T-cell (primary cell): Measurements from ENCODE around the gene C14orf132. TPM values are rescaled to one million over a fixed set of nuclear protein-coding genes. Genes with fewer than 3 reads are reported as not detected.

ENCODE experiments used
- ATAC-seq, 4 experiments: fragments of 200-7000 bp in 3 of 4; fragments of 150-1000 bp in 1 of 4; cut with Tn5 transposase; replicated peaks in 1 of 4; 1 replicate in 3 of 4; 2 replicates in 1 of 4; pipeline ENCODE4 v1.10.0; 2021; ENCODE audit warnings: moderate library complexity in 3 of 4, mild to moderate bottlenecking in 2 of 4, moderate number of reproducible peaks in 1 of 4
- CTCF ChIA-PET, 2 donors: fragments of 300-600 bp; sonication (Branson Sonifier 250); formaldehyde crosslinking; loops; one replicate each; lab custom pipeline; 2022; ENCODE audit warnings: antibody characterized with exemption in 2 of 2; lab: Charles Lee
- POLR2A ChIA-PET, 2 donors: fragments of 300-600 bp; sonication (Branson Sonifier 250); formaldehyde crosslinking; loops; one replicate each; lab custom pipeline; 2022; ENCODE audit warnings: antibody characterized with exemption in 2 of 2; lab: Charles Lee
- DNase-seq, 35 experiments: peaks; one replicate each; pipeline versions ENCODE4 v3.0.0 to v3.0.0-alpha.2; 2013 to 2023
- H3K27ac ChIP-seq: one replicate; pipeline ENCODE4 v1.5.1; 2013; ENCODE audit warnings: low read length
- H3K27me3 ChIP-seq, 2 experiments: replicated peaks in 1 of 2; 1 replicate in 1 of 2; 2 replicates in 1 of 2; pipeline versions ENCODE4 v1.6.1 to v1.7.0; 2013; ENCODE audit warnings: low read length in 1 of 2, mixed read lengths in 1 of 2; ENCODE audit not compliant: control insufficient read depth in 2 of 2, insufficient read depth in 2 of 2; ENCODE audit errors: extremely low read depth in 1 of 2
- H3K36me3 ChIP-seq, 2 donors: 1 replicate in 1 of 2; 2 replicates in 1 of 2; pipeline versions ENCODE4 v1.6.1 to v1.7.0; 2013; ENCODE audit warnings: low read length in 1 of 2; ENCODE audit not compliant: control insufficient read depth in 2 of 2, insufficient read depth in 1 of 2; ENCODE audit errors: extremely low read depth in 1 of 2
- H3K4me1 ChIP-seq, 2 experiments: 1 replicate in 1 of 2; 2 replicates in 1 of 2; pipeline versions ENCODE4 v1.6.1 to v1.7.0; 2013; ENCODE audit warnings: low read length in 2 of 2, mixed read lengths in 1 of 2; ENCODE audit not compliant: insufficient read depth in 2 of 2, control insufficient read depth in 1 of 2; ENCODE audit errors: extremely low read depth in 1 of 2
- H3K4me3 ChIP-seq, 2 donors: 1 replicate in 1 of 2; 2 replicates in 1 of 2; pipeline versions ENCODE4 v1.5.1 to v1.7.0; 2013; ENCODE audit warnings: mild to moderate bottlenecking in 2 of 2, low read length in 1 of 2, moderate library complexity in 1 of 2; ENCODE audit not compliant: control insufficient read depth in 1 of 2; ENCODE audit errors: extremely low read depth in 1 of 2
- H3K9me3 ChIP-seq: 2 replicates; pipeline ENCODE4 v1.7.0; 2013
- H3K27ac Mint-ChIP-seq, 2 donors: one replicate each; pipeline ENCODE4 v1.8.0; 2020 to 2021; ENCODE audit warnings: mild to moderate bottlenecking in 2 of 2, mixed read lengths in 2 of 2
- H3K27me3 Mint-ChIP-seq, 2 donors: one replicate each; pipeline ENCODE4 v1.8.0; 2021 to 2022; ENCODE audit warnings: mixed read lengths in 2 of 2
- H3K36me3 Mint-ChIP-seq: one replicate; pipeline ENCODE4 v1.8.0; 2021; ENCODE audit warnings: mixed read lengths
- H3K4me1 Mint-ChIP-seq, 3 donors: one replicate each; pipeline ENCODE4 v1.8.0; 2020 to 2022; ENCODE audit warnings: mixed read lengths in 3 of 3, mild to moderate bottlenecking in 1 of 3
- H3K4me3 Mint-ChIP-seq, 3 donors: one replicate each; pipeline ENCODE4 v1.8.0; 2020 to 2022; ENCODE audit warnings: mild to moderate bottlenecking in 3 of 3, mixed read lengths in 3 of 3, moderate library complexity in 3 of 3
- H3K9me3 Mint-ChIP-seq, 3 donors: one replicate each; pipeline ENCODE4 v1.8.0; 2020 to 2022; ENCODE audit warnings: mixed read lengths in 3 of 3
- WGBS: methylation state at CpG from one replicate; pipeline ENCODE4 v1.1.5; 2013; ENCODE audit warnings: missing lambda C conversion rate; ENCODE audit not compliant: insufficient coverage; 5-methylcytosine and 5-hydroxymethylcytosine counted together
- total RNA-seq, 35 experiments: library from RNA in 6 of 35; stranded (reverse) in 6 of 35; fragments of 120-200 nt in 1 of 35; gene quantifications; one replicate each; pipeline versions ENCODE4 v1.2.1 to v1.2.4 and lab custom pipeline; 2013 to 2026

The C14orf132 gene
- total RNA-seq, 5 donors from 2014 or later (not counting 1 experiment from before 2014, with no cell fraction given): 3.5 to 8.4 (median 5.2) TPM

GRCh38 chr14:96056509-96057422, 17.6 kb downstream of the C14orf132 start:
- Mint-ChIP-seq H3K27ac (no peak overlapping the region), H3K27me3 (peaks cover 19 to 29% of the 10 kb centered on the region in 2 donors), H3K4me1 (no peaks in the 10 kb centered on the region), H3K9me3 (no peaks in the 10 kb centered on the region), H3K4me3 (no peak overlapping the region), H3K36me3 (peaks cover 2% of the 10 kb centered on the region)
- Histone ChIP-seq H3K4me1 (no peaks in the 10 kb centered on the region), H3K9me3 (no peaks in the 10 kb centered on the region), H3K27ac (no peak overlapping the region), H3K36me3 (no peaks in the 10 kb centered on the region), H3K4me3 (no peak overlapping the region), H3K27me3 (peaks cover 2 to 74% of the 10 kb centered on the region in 2 experiments)
- peak in 1 of 35 experiments; percentile 3 for DNase-seq
- 69% methylated on average over 6 of the region's 7 CpGs for WGBS
- no peak for ATAC-seq
- CTCF ChIA-PET: no interaction called here
- POLR2A ChIA-PET: no interaction called here

- peaks cover 26 to 36% of the 10 kb centered on the region in 2 donors for H3K27me3 Mint-ChIP-seq
- H3K4me1 Mint-ChIP-seq: no peaks in the 10 kb centered on the region
- H3K4me3 ChIP-seq: no peak overlapping the region
- H3K36me3 ChIP-seq: no peaks in the 10 kb centered on the region
- 72% methylated on average over 9 of the region's 9 CpGs for WGBS
- DNase-seq (no peak), ATAC-seq (no peak)
- H3K36me3 Mint-ChIP-seq: no peaks in the 10 kb centered on the region
- H3K27me3 ChIP-seq: peaks cover 4 to 64% of the 10 kb centered on the region in 2 experiments
- CTCF ChIA-PET: no interaction called here
- H3K4me1 ChIP-seq: no peaks in the 10 kb centered on the region
- H3K27ac Mint-ChIP-seq: no peak overlapping the region
- H3K27ac ChIP-seq: no peak overlapping the region
- no peaks in the 10 kb centered on the region for H3K9me3 Mint-ChIP-seq
- POLR2A ChIA-PET: no interaction called here
- H3K4me3 Mint-ChIP-seq: no peak overlapping the region
- H3K9me3 ChIP-seq: no peaks in the 10 kb centered on the region
Measured at GRCh38 chr14:96057738-96058137, 18.6 kb downstream of the C14orf132 start.

- Mint-ChIP-seq H3K4me3 (no peak overlapping the region), H3K4me1 (no peaks in the 10 kb centered on the region), H3K9me3 (no peaks in the 10 kb centered on the region), H3K27me3 (peaks cover 29 to 37% of the 10 kb centered on the region in 2 donors), H3K27ac (no peak overlapping the region), H3K36me3 (no peaks in the 10 kb centered on the region)
- Histone ChIP-seq H3K4me3 (no peak overlapping the region), H3K27ac (no peak overlapping the region), H3K4me1 (no peaks in the 10 kb centered on the region), H3K27me3 (peaks cover 4 to 60% of the 10 kb centered on the region in 2 experiments), H3K9me3 (no peaks in the 10 kb centered on the region), H3K36me3 (no peaks in the 10 kb centered on the region)
- ChIA-PET CTCF (no interaction called here), POLR2A (no interaction called here)
- no peak for ATAC-seq
- DNase-seq: no peak
- 62% methylated on average over 4 of the region's 5 CpGs for WGBS
Measured at GRCh38 chr14:96058576-96059200, 19.5 kb downstream of the C14orf132 start.

- Histone ChIP-seq H3K36me3 (no peaks in the 10 kb centered on the region), H3K9me3 (no peaks in the 10 kb centered on the region), H3K4me3 (no peak overlapping the region), H3K4me1 (no peaks in the 10 kb centered on the region), H3K27ac (no peak overlapping the region), H3K27me3 (peaks cover 4 to 54% of the 10 kb centered on the region in 2 experiments)
- POLR2A ChIA-PET: no interaction called here
- H3K27ac Mint-ChIP-seq: no peak overlapping the region
- H3K4me1 Mint-ChIP-seq: peaks cover 0 to 4% (median 0%) of the 10 kb centered on the region in 3 donors
- DNase-seq (no peak), ATAC-seq (no peak)
- peaks cover 27 to 28% of the 10 kb centered on the region in 2 donors for H3K27me3 Mint-ChIP-seq
- H3K4me3 Mint-ChIP-seq: no peak overlapping the region
- CTCF ChIA-PET: no interaction called here
- WGBS: 56% methylated on average over 3 of the region's 3 CpGs
- H3K36me3 Mint-ChIP-seq: no peaks in the 10 kb centered on the region
- H3K9me3 Mint-ChIP-seq: no peaks in the 10 kb centered on the region
Measured at GRCh38 chr14:96059519-96060135, 20.5 kb downstream of the C14orf132 start.

- no peak for ATAC-seq
- Mint-ChIP-seq H3K27ac (no peak overlapping the region), H3K9me3 (no peaks in the 10 kb centered on the region), H3K4me1 (peaks cover 0 to 8% (median 0%) of the 10 kb centered on the region in 3 donors), H3K36me3 (no peaks in the 10 kb centered on the region), H3K4me3 (no peak overlapping the region), H3K27me3 (peaks cover 28 to 32% of the 10 kb centered on the region in 2 donors)
- DNase-seq: no peak
- ChIA-PET POLR2A (no interaction called here), CTCF (interaction anchor here in 1 of 2 donors (0.6 kb wide), 1 partner anchor 66 kb away, joined by 3 read pairs; no protein-coding TSS in a partner anchor)
- no peaks in the 10 kb centered on the region for H3K9me3 ChIP-seq
- H3K27ac ChIP-seq: no peak overlapping the region
- no peaks in the 10 kb centered on the region for H3K36me3 ChIP-seq
- no peak overlapping the region for H3K4me3 ChIP-seq
- H3K4me1 ChIP-seq: no peaks in the 10 kb centered on the region
- 93% methylated on average over 2 of the region's 7 CpGs for WGBS
- H3K27me3 ChIP-seq: peaks cover 4 to 54% of the 10 kb centered on the region in 2 experiments
Measured at GRCh38 chr14:96060186-96060933, 21.2 kb downstream of the C14orf132 start.

- ATAC-seq (no peak), DNase-seq (no peak)
- Mint-ChIP-seq H3K27ac (no peak overlapping the region), H3K4me3 (no peak overlapping the region), H3K27me3 (peaks cover 26 to 30% of the 10 kb centered on the region in 2 donors), H3K9me3 (no peaks in the 10 kb centered on the region), H3K36me3 (no peaks in the 10 kb centered on the region), H3K4me1 (peaks cover 0 to 8% (median 0%) of the 10 kb centered on the region in 3 donors)
- POLR2A ChIA-PET: no interaction called here
- CTCF ChIA-PET: no interaction called here
- Histone ChIP-seq H3K27me3 (peaks cover 4 to 49% of the 10 kb centered on the region in 2 experiments), H3K36me3 (no peaks in the 10 kb centered on the region), H3K4me1 (no peaks in the 10 kb centered on the region), H3K27ac (no peak overlapping the region), H3K4me3 (no peak overlapping the region), H3K9me3 (no peaks in the 10 kb centered on the region)
- 76% methylated on average over 2 of the region's 4 CpGs for WGBS
Measured at GRCh38 chr14:96062010-96062409, 22.8 kb downstream of the C14orf132 start.
